OCI-LY3 (cell line): ENCODE results near the gene ZFP36L1.
A peak's percentile ranks its signal among the peaks of the same experiment; 100 is the strongest.

Source experiments
- H2AFZ ChIP-seq: fragments of 200-600, 300-600 bp; shearing (Covaris generic); 2 replicates; pipeline ENCODE4 v1.6.0; 2014; ENCODE audit warnings: antibody characterized with exemption, low read depth, low read length
- H3K27ac ChIP-seq: fragments of 200-600, 300-600 bp; sonication (generic); 2 replicates; pipeline ENCODE4 v1.5.1; 2014; ENCODE audit warnings: mild to moderate bottlenecking, low read length, moderate library complexity, mixed read lengths
- H3K27me3 ChIP-seq: fragments of 200-600, 300-600 bp; sonication (generic); 2 replicates; pipeline ENCODE4 v1.6.1; 2014; ENCODE audit warnings: low read depth, low read length, mixed read lengths
- H3K36me3 ChIP-seq: fragments of 200-600, 300-600 bp; sonication (generic); replicated peaks from 2 replicates; pipeline ENCODE3; 2014; ENCODE audit warnings: low read depth, low read length, mixed read lengths
- H3K4me1 ChIP-seq: fragments of 300-600, 200-600 bp; sonication (generic); 2 replicates; pipeline ENCODE4 v1.6.1; 2014; ENCODE audit warnings: low read length, mixed read lengths
- H3K4me2 ChIP-seq: fragments of 200-600, 300-600 bp; sonication (generic); 2 replicates; pipeline ENCODE4 v1.6.1; 2014; ENCODE audit warnings: low read length, mixed read lengths
- H3K4me3 ChIP-seq: fragments of 300-600, 200-600 bp; sonication (generic); 2 replicates; pipeline ENCODE4 v1.5.1; 2014; ENCODE audit warnings: antibody characterized with exemption, mild to moderate bottlenecking, low read length, moderate library complexity
- H3K79me2 ChIP-seq: fragments of 300-600, 200-600 bp; shearing (Covaris generic); 2 replicates; pipeline ENCODE4 v1.6.1; 2014; ENCODE audit warnings: mild to moderate bottlenecking, low read length, mixed read lengths
- H3K9ac ChIP-seq: fragments of 300-600, 200-600 bp; shearing (Covaris generic); 2 replicates; pipeline ENCODE4 v1.6.0; 2014; ENCODE audit warnings: mild to moderate bottlenecking, low read length, moderate library complexity
- H3K9me3 ChIP-seq: fragments of 200-600, 300-600 bp; shearing (Covaris generic); 2 replicates; pipeline ENCODE4 v1.6.1; 2014; ENCODE audit warnings: low read length, mixed read lengths; ENCODE audit not compliant: insufficient read depth
- H4K20me1 ChIP-seq: fragments of 200-600, 300-600 bp; sonication (generic); 2 replicates; pipeline ENCODE4 v1.6.1; 2016; ENCODE audit warnings: low read length, mixed read lengths; ENCODE audit not compliant: insufficient read depth
- EZH2phosphoT487 ChIP-seq: fragments of 200-600 bp; shearing (Covaris generic); IDR thresholded peaks from 2 replicates; pipeline ENCODE4 v1.6.1; 2018; ENCODE audit warnings: antibody characterized with exemption, mixed run types, low read depth
- TF ChIP-seq, protein P1 (sequence below): fragments of 200-600, 300-600 bp; sonication (generic); IDR thresholded peaks from 2 replicates; pipeline ENCODE4 v1.5.1; 2014; ENCODE audit warnings: antibody characterized with exemption, low read length, low read depth

The ZFP36L1 gene

DNA sequence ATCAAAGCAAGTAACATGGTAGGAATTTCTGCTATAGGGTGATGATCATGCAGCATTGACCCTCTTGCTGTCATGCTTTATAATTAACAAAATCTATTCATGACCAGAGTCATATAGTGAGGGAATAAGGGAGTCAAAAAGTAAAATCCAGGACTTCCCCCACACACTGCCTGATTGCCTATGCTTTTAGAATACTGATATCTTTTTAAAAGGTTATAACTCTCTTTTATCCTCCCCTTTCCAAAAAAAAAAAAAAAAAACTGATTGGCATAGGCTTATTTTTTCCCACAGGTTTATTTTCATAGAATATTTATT, 51.4 kb downstream of the ZFP36L1 start:
- Histone ChIP-seq H3K9me3 (peaks cover 11% of the 10 kb centered on the region), H3K4me1 (peaks cover 38% of the 10 kb centered on the region), H3K4me2 (peak overlapping the region; percentile 38), H2AFZ (no peak overlapping the region), H3K27ac (peak overlapping the region; percentile 82), H3K36me3 (peaks cover 26% of the 10 kb centered on the region), H3K4me3 (peak overlapping the region; percentile 32; the same call in 1 of the 2 replicates), H3K27me3 (peaks cover 27% of the 10 kb centered on the region), H4K20me1 (no peaks in the 10 kb centered on the region), H3K79me2 (no peaks in the 10 kb centered on the region), H3K9ac (peak overlapping the region; percentile 18; the same call in 1 of the 2 replicates)
- TF ChIP-seq, protein P1, sequence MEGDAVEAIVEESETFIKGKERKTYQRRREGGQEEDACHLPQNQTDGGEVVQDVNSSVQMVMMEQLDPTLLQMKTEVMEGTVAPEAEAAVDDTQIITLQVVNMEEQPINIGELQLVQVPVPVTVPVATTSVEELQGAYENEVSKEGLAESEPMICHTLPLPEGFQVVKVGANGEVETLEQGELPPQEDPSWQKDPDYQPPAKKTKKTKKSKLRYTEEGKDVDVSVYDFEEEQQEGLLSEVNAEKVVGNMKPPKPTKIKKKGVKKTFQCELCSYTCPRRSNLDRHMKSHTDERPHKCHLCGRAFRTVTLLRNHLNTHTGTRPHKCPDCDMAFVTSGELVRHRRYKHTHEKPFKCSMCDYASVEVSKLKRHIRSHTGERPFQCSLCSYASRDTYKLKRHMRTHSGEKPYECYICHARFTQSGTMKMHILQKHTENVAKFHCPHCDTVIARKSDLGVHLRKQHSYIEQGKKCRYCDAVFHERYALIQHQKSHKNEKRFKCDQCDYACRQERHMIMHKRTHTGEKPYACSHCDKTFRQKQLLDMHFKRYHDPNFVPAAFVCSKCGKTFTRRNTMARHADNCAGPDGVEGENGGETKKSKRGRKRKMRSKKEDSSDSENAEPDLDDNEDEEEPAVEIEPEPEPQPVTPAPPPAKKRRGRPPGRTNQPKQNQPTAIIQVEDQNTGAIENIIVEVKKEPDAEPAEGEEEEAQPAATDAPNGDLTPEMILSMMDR, result no peak
- no peak for TF ChIP-seq EZH2phosphoT487

DNA sequence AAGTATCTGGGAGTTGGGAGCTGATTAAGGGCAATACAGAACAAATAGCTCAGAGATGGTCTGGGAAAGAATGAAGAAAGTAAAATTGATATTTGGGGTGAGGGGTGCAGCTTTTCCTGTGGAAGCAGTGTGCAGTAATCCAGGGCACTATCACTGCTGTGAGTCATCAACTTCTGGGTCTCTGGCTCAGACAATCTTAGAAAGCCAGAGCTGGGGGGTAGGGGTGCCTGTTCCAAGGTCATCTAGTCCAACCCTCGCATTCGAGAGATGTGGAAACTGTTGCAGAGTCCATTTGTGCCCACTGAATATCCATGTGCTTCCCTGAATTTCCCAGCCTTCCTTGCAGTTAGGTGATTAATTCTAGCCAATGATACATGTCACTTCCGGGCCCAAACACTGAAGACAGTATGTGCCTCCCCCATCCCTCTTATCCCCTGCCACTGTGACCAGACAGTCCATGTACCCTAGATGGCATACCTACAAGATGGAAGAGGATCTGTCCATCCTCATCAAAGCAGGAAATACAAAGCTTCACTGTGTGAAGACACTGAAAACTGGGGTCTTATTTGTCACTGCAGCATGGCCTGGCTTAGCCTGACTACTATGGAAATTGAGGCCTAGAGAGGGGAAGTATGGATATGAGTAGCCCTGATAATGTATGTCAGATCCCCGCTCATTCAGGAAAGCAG, 51.9 kb downstream of the ZFP36L1 start:
- Histone ChIP-seq H3K9me3 (peaks cover 11% of the 10 kb centered on the region), H3K4me1 (peaks cover 38% of the 10 kb centered on the region), H3K9ac (peak overlapping the region; percentile 18; the same call in 1 of the 2 replicates), H4K20me1 (no peaks in the 10 kb centered on the region), H2AFZ (no peak overlapping the region), H3K4me3 (peak overlapping the region; percentile 32; the same call in 1 of the 2 replicates), H3K27ac (peak overlapping the region; percentile 82), H3K27me3 (peaks cover 27% of the 10 kb centered on the region), H3K36me3 (peaks cover 26% of the 10 kb centered on the region), H3K79me2 (no peaks in the 10 kb centered on the region), H3K4me2 (peak overlapping the region; percentile 38)
- TF ChIP-seq, protein P1, result no peak
- TF ChIP-seq EZH2phosphoT487, result no peak

DNA sequence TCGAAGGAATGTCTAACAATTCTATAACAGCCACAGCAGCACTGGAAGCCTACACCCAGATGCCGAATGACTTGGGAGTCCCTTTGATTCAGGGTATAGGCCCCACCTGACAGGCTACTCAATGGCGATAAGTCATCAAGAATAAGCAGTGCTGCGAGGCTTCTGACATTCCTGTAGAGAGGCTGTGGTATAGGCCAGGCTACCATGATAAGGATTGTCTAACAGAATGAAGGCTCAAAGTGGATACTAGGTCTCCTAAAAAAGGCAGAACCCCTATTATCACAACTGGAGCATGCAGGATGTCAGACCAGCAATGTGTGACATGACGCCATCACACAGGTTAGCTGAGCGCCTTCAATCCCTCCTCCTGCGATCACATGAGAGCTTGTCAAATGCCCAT, 53.2 kb downstream of the ZFP36L1 start:
- Histone ChIP-seq H3K4me1 (peaks cover 39% of the 10 kb centered on the region), H3K4me3 (no peak overlapping the region), H2AFZ (no peak overlapping the region), H3K27ac (no peak overlapping the region), H3K9ac (no peak overlapping the region), H3K4me2 (no peak overlapping the region), H4K20me1 (no peaks in the 10 kb centered on the region), H3K79me2 (no peaks in the 10 kb centered on the region), H3K36me3 (peaks cover 26% of the 10 kb centered on the region), H3K27me3 (peaks cover 17% of the 10 kb centered on the region), H3K9me3 (peaks cover 11% of the 10 kb centered on the region)
- no peak for TF ChIP-seq EZH2phosphoT487
- TF ChIP-seq, protein P1, result no peak

DNA sequence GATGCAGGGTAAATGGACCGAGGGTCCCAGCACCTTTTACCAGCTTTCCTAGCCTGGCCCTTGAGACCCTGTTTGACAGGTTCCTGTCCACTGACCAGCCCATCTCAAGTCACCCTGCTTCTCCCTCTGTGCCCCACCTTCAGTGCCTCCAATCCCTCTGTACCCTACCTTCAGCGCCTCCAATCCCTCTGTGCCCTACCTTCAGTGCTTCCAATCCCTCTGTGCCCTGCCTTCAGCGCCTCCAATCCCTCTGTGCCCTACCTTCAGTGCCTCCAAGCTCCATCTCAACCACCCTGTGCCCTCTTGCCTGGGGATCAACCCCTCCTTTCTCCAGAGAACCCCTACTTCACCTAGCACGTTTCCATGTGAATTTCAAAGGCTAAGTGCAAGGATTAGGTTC, 54.3 kb downstream of the ZFP36L1 start:
- H3K36me3 ChIP-seq, result peaks cover 26% of the 10 kb centered on the region
- no peak overlapping the region for H3K4me2 ChIP-seq
- no peak overlapping the region for H3K4me3 ChIP-seq
- no peaks in the 10 kb centered on the region for H4K20me1 ChIP-seq
- peaks cover 14% of the 10 kb centered on the region for H3K27me3 ChIP-seq
- no peak overlapping the region for H2AFZ ChIP-seq
- H3K27ac ChIP-seq, result no peak overlapping the region
- peaks cover 50% of the 10 kb centered on the region for H3K4me1 ChIP-seq
- no peaks in the 10 kb centered on the region for H3K79me2 ChIP-seq
- TF ChIP-seq, protein P1, result no peak
- TF ChIP-seq EZH2phosphoT487, result no peak
- peaks cover 11% of the 10 kb centered on the region for H3K9me3 ChIP-seq
- no peak overlapping the region for H3K9ac ChIP-seq
